NAMALWA (cell line): Measurements from ENCODE around the gene GLB1L3.
A peak's percentile ranks its signal among the peaks of the same experiment; 100 is the strongest.
"Not testable (repeated sequence)": the region's sequence is repeated elsewhere in the genome, so short reads cannot be mapped to it uniquely, and the experiment has no call there.

Experiments used
- DNase-seq: peaks from one replicate; pipeline ENCODE4 v3.0.0-alpha.2; 2015; ENCODE audit warnings: low spot score

GLB1L3 gene

GRCh38 chr11:134317103-134317502, 40.9 kb downstream of the GLB1L3 start:
- no peak for DNase-seq

GRCh38 chr11:134321373-134321772, 45.2 kb downstream of the GLB1L3 start:
- not testable (repeated sequence) for DNase-seq

GRCh38 chr11:134322553-134322952, 46.4 kb downstream of the GLB1L3 start:
- DNase-seq: no peak

GRCh38 chr11:134328433-134328832, 52.3 kb downstream of the GLB1L3 start:
- no peak for DNase-seq

- no peak for DNase-seq
Observed at GRCh38 chr11:134330611-134331353, 54.6 kb downstream of the GLB1L3 start.

GRCh38 chr11:134331354-134332188, 55.4 kb downstream of the GLB1L3 start, which contains the start of gene GLB1L2:
Gene GLB1L2, plus strand, starts transcription at chr11:134331988. Its CDS starts 74 bp downstream, at chr11:134332062.
- peak; percentile 83 for DNase-seq

- DNase-seq: peak; percentile 7
Observed at GRCh38 chr11:134332189-134332631, 56.0 kb downstream of the GLB1L3 start.

GRCh38 chr11:134332782-134333181, 56.6 kb downstream of the GLB1L3 start:
- no peak for DNase-seq

- DNase-seq: no peak
Observed at GRCh38 chr11:134333312-134333711, 57.1 kb downstream of the GLB1L3 start.

GRCh38 chr11:134333946-134334345, 57.8 kb downstream of the GLB1L3 start:
- DNase-seq: no peak

- DNase-seq: no peak
Observed at GRCh38 chr11:134334796-134335571, 58.8 kb downstream of the GLB1L3 start.

GRCh38 chr11:134337051-134337450, 60.9 kb downstream of the GLB1L3 start:
- DNase-seq: no peak

GRCh38 chr11:134338068-134338467, 61.9 kb downstream of the GLB1L3 start:
- DNase-seq: no peak

- no peak for DNase-seq
Observed at GRCh38 chr11:134338654-134339053, 62.5 kb downstream of the GLB1L3 start.

GRCh38 chr11:134339756-134340155, 63.6 kb downstream of the GLB1L3 start:
- no peak for DNase-seq

GRCh38 chr11:134340354-134340964, 64.3 kb downstream of the GLB1L3 start:
- DNase-seq: no peak

GRCh38 chr11:134341805-134342571, 65.8 kb downstream of the GLB1L3 start:
- no peak for DNase-seq

GRCh38 chr11:134342572-134343340, 66.6 kb downstream of the GLB1L3 start:
- no peak for DNase-seq

- DNase-seq: no peak
Observed at GRCh38 chr11:134343646-134344045, 67.5 kb downstream of the GLB1L3 start.
